Nucleus accumbens (tissue), 56 donors: ENCODE results near the gene TMEM150C.
A peak's percentile ranks its signal among the peaks of the same experiment; 100 is the strongest.

Source experiments
- DNase-seq, 56 donors: peaks; one replicate each; lab custom pipeline; 2025; lab: John Stamatoyannopoulos, UW

TMEM150C gene

DNA sequence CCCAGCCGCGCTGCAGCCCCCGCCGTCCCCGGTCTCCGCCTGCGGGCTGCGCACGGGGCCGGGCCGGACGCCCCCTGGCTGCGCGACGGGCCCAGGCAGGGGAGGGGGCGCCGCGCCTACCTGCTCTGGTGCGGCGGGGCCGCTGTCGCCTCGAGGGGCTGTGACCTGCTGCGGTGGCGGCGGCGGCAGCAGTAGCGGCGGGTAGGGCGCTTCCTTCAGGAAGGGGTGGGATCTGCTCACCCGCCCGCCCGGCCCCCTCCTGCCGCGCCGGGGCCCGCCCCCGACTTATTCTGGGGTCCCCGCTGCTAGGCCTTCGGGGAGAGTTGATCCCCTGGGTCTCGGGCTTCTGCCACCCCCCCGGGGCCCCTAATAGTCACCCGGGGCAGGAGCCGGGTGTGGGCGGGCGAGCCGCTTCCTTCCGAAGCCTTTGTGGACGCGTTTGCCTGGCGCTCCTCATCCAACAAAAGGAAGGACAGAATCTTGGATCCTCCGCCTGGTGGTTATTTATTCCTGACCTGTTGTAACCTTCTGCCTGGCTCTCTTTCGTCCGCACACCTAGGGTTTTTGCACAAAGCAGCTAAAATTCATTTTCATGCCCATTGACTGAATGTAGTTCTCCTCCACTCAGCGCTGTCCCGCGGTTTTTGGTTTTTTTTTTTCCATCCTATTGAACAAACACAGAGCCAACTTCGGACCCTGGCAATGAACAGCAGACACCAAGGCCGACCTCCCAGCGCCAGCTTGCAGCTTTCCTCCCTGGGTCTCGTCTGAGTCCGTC lies at the start of gene TMEM150C:
TSS of gene TMEM150C (minus strand) at position 203 of the 778 bp plus-strand sequence. CDS start 57,331 bp downstream, outside the sequence.
- DNase-seq: peak in 31 of 56 donors; percentile 5 to 61 (median 26)

DNA sequence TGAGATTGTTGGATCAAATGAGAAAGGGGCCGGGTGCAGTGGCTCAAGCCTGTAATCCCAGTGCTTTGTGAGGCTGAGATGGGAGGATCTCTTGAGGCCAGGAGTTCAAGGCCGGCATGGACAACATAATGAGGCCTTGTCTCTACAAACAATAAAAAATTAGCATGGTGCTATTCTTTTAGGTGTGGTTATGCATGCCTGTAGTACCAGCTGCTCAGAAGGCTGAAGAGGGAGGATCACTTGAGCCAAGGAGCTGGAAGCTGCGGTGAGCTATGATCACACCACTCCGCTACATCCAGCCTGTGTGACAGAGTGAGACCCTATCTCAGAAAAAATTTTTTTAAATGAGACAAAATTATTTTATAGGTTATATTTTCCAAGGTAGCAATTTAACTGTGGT lies 49.7 kb upstream of the TMEM150C start:
- no peak for DNase-seq

DNA sequence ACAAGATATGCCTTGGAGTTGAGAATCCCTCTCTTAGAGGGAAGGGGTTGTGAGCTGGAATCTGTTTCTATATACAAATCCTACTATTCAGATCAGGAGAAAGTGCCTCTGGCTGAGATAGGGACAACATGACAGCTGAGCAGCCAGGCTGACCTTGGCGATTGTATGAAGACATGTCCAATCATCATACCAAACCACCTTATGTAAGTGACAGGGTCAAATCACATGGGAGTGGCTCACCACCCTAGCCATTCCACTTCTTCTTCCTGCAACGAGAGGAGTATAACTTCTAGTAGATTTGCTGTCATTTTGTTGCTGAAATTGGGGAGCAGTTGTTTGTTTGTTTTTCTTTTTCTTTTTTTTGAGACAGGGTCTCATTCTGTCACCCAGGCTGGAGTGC lies 48.3 kb upstream of the TMEM150C start:
- DNase-seq: no peak

DNA sequence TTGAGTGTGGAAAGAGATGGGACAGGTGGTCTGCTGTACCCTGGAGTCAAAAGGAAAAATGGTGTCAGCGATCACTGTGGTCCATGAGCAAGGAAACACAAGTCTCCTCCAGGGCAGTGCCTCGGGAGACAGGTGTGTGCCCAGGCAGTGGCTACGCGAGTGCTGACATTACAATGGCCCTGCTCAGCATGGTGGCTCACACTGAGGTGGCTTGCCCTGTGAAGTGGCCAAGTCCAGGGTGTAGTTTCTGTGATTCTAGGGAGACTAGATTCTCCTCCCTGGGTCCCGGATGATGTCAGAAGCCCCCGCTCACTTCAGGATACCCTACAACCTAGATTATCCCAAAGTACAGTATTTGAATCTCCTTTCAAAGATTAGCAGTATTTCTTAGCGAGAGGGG lies 44.8 kb upstream of the TMEM150C start:
- no peak for DNase-seq

- no peak for DNase-seq
These were observed 42.7 kb upstream of the TMEM150C start for GRCh38 chr4:82604522-82604921.

GRCh38 chr4:82601242-82602015 lies 39.6 kb upstream of the TMEM150C start:
- no peak for DNase-seq

- no peak for DNase-seq
These were observed 37.5 kb upstream of the TMEM150C start for GRCh38 chr4:82599336-82599735.

DNA sequence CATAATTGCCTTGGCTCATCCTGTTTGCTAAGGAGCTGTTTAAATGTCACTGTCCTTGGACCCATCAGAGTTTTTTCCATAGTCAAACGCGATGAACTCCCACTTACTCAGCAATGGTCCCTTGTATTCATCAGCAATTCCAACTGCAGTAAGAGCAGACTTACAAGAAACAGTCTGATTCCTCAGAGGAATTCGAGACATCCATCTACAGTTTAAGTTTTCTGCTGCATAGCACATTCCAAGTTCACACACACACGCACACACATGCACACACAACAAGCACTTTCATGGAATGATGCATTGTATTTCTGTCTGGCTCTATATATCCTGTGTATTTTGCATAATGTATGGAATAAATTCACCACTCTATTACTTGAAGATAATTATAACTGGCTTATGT lies 32.7 kb upstream of the TMEM150C start:
- DNase-seq: no peak

GRCh38 chr4:82593411-82593810 lies 31.6 kb upstream of the TMEM150C start:
- DNase-seq: no peak

- no peak for DNase-seq
These were observed 30.9 kb upstream of the TMEM150C start for GRCh38 chr4:82592639-82593038.

- DNase-seq: no peak
These were observed 29.8 kb upstream of the TMEM150C start for GRCh38 chr4:82591592-82591991.

- no peak for DNase-seq
These were observed 28.0 kb upstream of the TMEM150C start for GRCh38 chr4:82589756-82590155.

DNA sequence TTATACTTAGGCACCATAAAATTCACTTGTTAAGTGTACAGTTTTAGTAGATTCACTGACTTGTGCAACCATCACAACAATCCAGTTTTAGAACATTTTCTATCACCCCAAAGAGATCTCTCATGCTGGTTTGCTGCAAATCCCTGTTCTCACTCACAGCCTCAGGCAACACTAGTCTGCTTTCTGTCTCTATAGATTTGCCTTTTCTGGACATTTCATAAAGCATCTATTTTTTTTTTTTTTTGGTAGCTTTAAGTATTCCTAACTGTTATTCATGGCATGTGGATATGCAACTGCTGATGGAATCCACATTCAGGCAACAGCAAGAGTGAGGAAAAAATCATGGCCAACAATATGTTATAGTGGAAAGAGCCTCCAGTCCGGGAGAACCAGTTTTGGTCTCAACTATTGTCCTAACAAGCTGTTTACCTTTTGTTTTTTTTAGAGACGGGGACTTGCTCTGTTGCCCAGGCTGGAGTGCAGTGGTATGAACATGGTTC lies 27.0 kb upstream of the TMEM150C start:
- DNase-seq: no peak

DNA sequence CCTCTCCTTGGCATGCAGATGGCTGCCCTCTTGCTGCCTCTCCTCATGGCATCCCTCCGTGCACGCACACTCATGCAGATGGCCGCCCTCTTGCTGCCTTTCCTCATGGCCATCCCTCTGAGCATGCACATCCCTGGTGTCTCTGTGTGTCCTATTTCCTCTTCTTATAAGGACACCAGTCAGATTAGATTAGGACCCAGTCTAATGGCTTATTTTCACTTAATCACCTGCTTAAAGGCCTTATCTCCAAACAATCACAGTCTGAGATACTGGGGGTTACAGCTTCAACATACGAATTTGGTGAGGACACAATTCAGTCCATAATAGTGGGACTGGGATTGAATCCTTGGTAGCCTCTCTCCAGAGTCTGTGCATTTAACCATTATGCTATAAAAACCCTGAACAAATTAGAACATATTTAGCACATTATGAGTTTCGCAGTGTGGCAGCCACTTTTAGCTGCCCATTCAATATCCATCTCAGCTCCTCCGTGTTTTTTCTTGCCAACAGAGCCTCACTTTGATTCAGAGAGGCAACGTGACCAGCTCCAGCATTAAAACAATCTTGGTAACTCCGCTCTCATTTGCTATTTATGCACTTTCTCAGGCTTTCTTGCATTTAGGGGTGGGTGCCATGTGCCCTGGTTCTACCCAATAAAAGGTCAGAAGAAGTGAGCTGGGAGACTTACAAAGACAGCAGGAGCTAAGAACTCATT lies 26.2 kb upstream of the TMEM150C start:
- no peak for DNase-seq

- DNase-seq: peak in 9 of 56 donors; percentile 3 to 50 (median 16)
These were observed 24.1 kb upstream of the TMEM150C start for GRCh38 chr4:82585690-82586435.

GRCh38 chr4:82584931-82585330 lies 23.1 kb upstream of the TMEM150C start:
- no peak for DNase-seq

DNA sequence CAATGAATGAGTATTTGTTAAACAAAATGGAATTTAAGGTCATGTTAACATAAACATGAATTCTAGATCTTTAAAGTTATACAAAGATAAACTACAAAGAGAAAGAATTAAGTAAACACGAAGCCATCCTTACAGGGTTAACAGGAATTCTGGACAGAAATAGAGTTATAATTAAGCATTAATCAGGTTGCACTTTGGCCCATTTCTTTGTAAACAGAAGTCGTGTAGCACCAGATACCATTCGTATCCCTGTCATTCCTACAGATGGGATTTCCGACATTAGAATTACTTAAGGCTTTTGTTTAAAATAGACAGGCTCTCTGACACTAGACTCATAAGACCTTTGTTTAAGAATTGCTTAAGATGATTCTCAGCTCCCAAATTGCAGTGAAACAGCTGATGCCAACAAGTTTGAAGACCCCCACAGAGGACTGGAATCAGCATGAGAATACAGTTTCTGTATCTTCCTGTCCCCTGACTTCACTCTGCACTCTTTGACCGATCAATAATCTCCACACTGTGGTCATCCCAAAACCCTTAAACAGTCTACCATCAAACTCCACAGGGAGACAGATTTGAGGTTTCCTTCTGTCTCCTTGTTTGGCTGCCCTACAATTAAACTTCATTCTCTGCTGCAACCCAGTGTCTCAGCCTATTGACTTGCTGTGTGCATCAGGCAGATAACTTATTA lies 22.3 kb upstream of the TMEM150C start:
- DNase-seq: no peak

DNA sequence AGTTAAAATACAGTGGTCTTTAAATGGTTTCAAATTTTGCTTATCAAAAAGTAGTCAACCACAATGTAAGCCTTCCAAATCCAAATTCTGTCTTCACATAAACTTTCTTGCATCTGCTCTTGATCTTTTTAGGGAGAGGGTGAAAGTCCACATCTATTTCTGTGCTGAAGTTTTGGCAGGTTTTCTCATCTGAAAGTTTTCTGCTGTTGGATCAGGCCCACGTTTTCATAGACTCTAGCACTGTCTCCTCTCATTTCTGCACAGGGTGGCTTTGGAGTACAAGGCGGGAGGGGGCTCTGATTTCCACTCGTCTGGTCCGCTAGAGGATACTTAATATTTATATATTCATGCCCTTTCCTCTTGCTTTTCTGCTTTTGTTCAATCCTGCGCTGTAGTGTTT lies 18.1 kb upstream of the TMEM150C start:
- DNase-seq: no peak

DNA sequence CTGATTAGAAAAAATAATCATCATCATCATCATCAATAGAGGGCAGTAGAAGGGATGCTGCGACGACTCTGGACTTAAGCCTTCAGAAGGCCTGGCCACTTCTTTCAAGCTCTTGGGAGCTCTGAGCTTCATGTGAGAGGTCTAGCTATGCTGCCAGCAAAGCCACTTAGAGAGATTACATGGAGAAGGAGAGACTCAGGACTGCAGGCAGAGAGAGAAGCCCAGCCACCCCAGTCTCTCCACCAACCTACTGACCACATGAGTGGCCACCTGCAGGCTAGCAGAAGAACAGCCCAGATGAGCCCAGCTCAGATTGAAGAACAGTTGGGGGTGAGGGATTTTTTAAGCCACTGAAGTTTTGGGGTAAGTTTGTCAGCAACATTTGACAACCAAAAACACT lies 17.1 kb upstream of the TMEM150C start:
- no peak for DNase-seq

DNA sequence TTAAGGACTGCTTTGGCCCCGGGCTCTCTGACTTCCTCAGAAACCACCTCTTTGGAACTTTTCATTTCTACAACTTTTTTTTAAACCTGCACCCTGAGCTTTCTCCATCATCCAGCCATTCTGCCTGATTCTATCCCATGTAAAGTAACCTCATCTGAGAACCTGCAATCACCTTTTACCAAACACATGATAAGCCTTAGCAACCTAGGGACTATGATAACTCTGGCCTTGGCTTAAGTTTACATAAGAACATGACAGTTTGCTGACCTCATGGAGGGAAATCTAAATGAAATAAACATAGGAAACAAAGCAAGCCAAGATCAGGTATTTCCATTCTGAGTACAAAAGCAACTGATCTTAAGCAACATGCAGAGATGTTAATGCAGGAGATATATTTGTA lies 15.7 kb upstream of the TMEM150C start:
- DNase-seq: no peak
